GM10266 (cell line): ENCODE measurements around the gene NFASC.

ENCODE experiments used
- DNase-seq: peaks from one replicate; pipeline ENCODE4 v3.0.0; 2012; ENCODE audit errors: extremely low spot score
- CTCF ChIP-seq: IDR thresholded peaks from 2 replicates; pipeline ENCODE4 v1.5.1; 2012; ENCODE audit warnings: mild to moderate bottlenecking, low read depth; ENCODE audit not compliant: control insufficient read depth, insufficient read depth; ENCODE audit errors: missing control alignments

Gene NFASC

GRCh38 chr1:205030241-205030640 is 159.6 kb downstream of the NFASC start:
- no peak for TF ChIP-seq CTCF
- DNase-seq: no peak

GRCh38 chr1:205030896-205031295 is 160.2 kb downstream of the NFASC start:
- no peak for TF ChIP-seq CTCF
- DNase-seq: no peak

GRCh38 chr1:205032508-205032907 is 161.8 kb downstream of the NFASC start:
- no peak for TF ChIP-seq CTCF
- no peak for DNase-seq

GRCh38 chr1:205037539-205037938 is 166.9 kb downstream of the NFASC start:
- DNase-seq: no peak
- no peak for TF ChIP-seq CTCF

GRCh38 chr1:205038132-205038786 is 167.6 kb downstream of the NFASC start:
- TF ChIP-seq CTCF: no peak
- DNase-seq: no peak

GRCh38 chr1:205041001-205041715 is 170.5 kb downstream of the NFASC start:
- TF ChIP-seq CTCF: no peak
- no peak for DNase-seq
